Aorta (tissue), 5 donors: Measurements from ENCODE around the gene SNAP25. TPM values are rescaled to one million over a fixed set of nuclear protein-coding genes. Genes with fewer than 3 reads are reported as not detected.

Experiments
- ATAC-seq: fragments of 200-7000 bp; cut with Tn5 transposase; one replicate; pipeline ENCODE4 v1.9.1; 2022; ENCODE audit warnings: moderate library complexity; ENCODE audit not compliant: low FRiP score
- DNase-seq, 2 donors: peaks; one replicate each; pipeline ENCODE4 v3.0.0-alpha.2; 2020
- H3K27ac ChIP-seq, 2 donors: one replicate each; pipeline ENCODE4 v1.5.1; 2013; ENCODE audit warnings: low read length in 2 of 2, mild to moderate bottlenecking in 2 of 2, moderate library complexity in 2 of 2, control low read depth in 1 of 2, inconsistent platforms in 1 of 2, low read depth in 1 of 2
- H3K27me3 ChIP-seq, 2 donors: one replicate each; pipeline ENCODE4 v1.6.1; 2013; ENCODE audit warnings: control low read depth in 1 of 2, low read length in 1 of 2, mild to moderate bottlenecking in 1 of 2, moderate library complexity in 1 of 2; ENCODE audit not compliant: insufficient read depth in 2 of 2, control insufficient read depth in 1 of 2
- H3K36me3 ChIP-seq, 2 donors: one replicate each; pipeline ENCODE4 v1.6.1; 2013; ENCODE audit warnings: control low read depth in 1 of 2, low read length in 1 of 2, mild to moderate bottlenecking in 1 of 2; ENCODE audit not compliant: insufficient read depth in 2 of 2, control insufficient read depth in 1 of 2
- H3K4me1 ChIP-seq, 2 donors: one replicate each; pipeline ENCODE4 v1.6.1; 2013; ENCODE audit warnings: low read length in 2 of 2, control low read depth in 1 of 2, mild to moderate bottlenecking in 1 of 2, moderate library complexity in 1 of 2; ENCODE audit not compliant: insufficient read depth in 2 of 2, control insufficient read depth in 1 of 2
- H3K4me3 ChIP-seq, 2 donors: one replicate each; pipeline ENCODE4 v1.5.1; 2013; ENCODE audit warnings: low read length in 2 of 2, control low read depth in 1 of 2, mild to moderate bottlenecking in 1 of 2
- H3K9me3 ChIP-seq: one replicate; pipeline ENCODE4 v1.6.1; 2013; ENCODE audit warnings: mild to moderate bottlenecking, low read length; ENCODE audit not compliant: control insufficient read depth
- WGBS, 2 donors: extraction: QIAGEN DNeasy Blood & Tissue Kit; methylation state at CpG; one replicate each; pipeline ENCODE4 v1.1.7; 2013; 5-methylcytosine and 5-hydroxymethylcytosine counted together
- intact Hi-C, 2 donors: fragments of 100-400 bp; cut with DNase I; formaldehyde crosslinking; loops; one replicate each; pipeline versions ENCODE4 v1.14.2 to v1.15.0; 2022
- polyA plus RNA-seq, 2 donors: library from polyadenylated mRNA; stranded (reverse); fragments of 200-250 nt; gene quantifications; one replicate each; pipeline ENCODE4 v1.2.3, GENCODE V29; 2013
- total RNA-seq, 2 donors: library from RNA; stranded (reverse); fragmentation: NEBNext Ultra II Directional; extraction: Animal tissue kit (Norgen Biotek cat#: 25700); gene quantifications; one replicate each; pipeline ENCODE4 v1.2.1, GENCODE V29; 2021
- donor health status: healthy with polysubstance abuse.
- donor health status: Bipolar disorder and iron deficiency.
- donor health status: DM: no; HTN: no; CAD: no.
- donor health status: DM: no; HTN: no; CAD: no.
- donor health status: DM: yes; HTN: yes; CAD: no.

SNAP25 gene
- total and polyA plus RNA-seq, 4 donors: 2.1 to 15.5 (median 7.1) TPM

GRCh38 chr20:10322073-10323012 is 103.7 kb downstream of the SNAP25 start:
- 69% methylated on average over 6 of the region's 6 CpGs for WGBS, 2 donors
- H3K27me3 ChIP-seq: no peaks in the 10 kb centered on the region
- no peak for DNase-seq
- intact Hi-C loops: no loop called here
- no peak overlapping the region for H3K4me3 ChIP-seq
- no peaks in the 10 kb centered on the region for H3K9me3 ChIP-seq
- no peak overlapping the region for H3K27ac ChIP-seq
- ATAC-seq: peak; percentile 47
- H3K4me1 ChIP-seq: no peaks in the 10 kb centered on the region
- H3K36me3 ChIP-seq: no peaks in the 10 kb centered on the region

- H3K4me1 ChIP-seq: no peaks in the 10 kb centered on the region
- 84 to 92% methylated on average over 4 of the region's 4 CpGs for WGBS, 2 donors
- H3K36me3 ChIP-seq: no peaks in the 10 kb centered on the region
- H3K27me3 ChIP-seq: no peaks in the 10 kb centered on the region
- intact Hi-C loops: no loop called here
- ATAC-seq (no peak), DNase-seq (no peak)
- no peak overlapping the region for H3K4me3 ChIP-seq
- no peaks in the 10 kb centered on the region for H3K9me3 ChIP-seq
- H3K27ac ChIP-seq: no peak overlapping the region
Measured at GRCh38 chr20:10323729-10324128, 105.1 kb downstream of the SNAP25 start.

DNA sequence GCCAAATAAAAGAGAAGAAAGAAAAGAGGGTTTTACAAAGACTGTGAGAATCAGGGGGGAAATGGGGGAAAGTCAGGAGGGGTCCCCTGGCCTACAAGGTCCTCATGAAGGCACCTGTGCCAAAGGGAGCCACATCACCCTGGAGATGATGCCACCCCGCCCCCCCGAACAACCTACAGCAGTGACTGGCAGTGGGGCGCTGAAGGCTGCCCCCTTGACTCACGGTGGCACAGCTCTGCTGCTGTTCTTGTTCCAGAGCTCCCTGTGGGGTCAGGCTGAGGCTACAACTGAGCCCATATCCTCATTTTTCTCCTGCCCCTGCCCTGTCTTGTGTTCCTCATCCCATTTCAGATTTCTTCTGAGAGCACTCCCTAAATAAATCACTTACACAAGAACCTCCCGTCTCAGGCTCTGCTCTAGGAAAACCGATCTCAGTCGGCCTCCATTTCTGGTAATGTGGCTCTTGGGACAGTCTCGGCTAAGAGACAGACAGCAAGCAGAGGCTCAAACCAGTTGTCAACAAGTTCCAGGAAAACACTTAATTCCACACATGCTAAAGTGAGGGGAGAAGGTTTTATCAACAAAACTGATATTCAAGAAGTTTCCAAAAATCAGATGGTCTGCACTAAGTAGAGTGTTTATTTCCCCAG is 105.7 kb downstream of the SNAP25 start:
- ATAC-seq: no peak
- no peaks in the 10 kb centered on the region for H3K27me3 ChIP-seq
- no peaks in the 10 kb centered on the region for H3K4me1 ChIP-seq
- DNase-seq: peak in 1 of 2 donors; percentile 64
- H3K36me3 ChIP-seq: no peaks in the 10 kb centered on the region
- no peak overlapping the region for H3K4me3 ChIP-seq
- H3K9me3 ChIP-seq: no peaks in the 10 kb centered on the region
- 72 to 82% methylated on average over 8 of the region's 8 CpGs for WGBS, 2 donors
- intact Hi-C loops: no loop called here
- H3K27ac ChIP-seq: no peak overlapping the region

DNA sequence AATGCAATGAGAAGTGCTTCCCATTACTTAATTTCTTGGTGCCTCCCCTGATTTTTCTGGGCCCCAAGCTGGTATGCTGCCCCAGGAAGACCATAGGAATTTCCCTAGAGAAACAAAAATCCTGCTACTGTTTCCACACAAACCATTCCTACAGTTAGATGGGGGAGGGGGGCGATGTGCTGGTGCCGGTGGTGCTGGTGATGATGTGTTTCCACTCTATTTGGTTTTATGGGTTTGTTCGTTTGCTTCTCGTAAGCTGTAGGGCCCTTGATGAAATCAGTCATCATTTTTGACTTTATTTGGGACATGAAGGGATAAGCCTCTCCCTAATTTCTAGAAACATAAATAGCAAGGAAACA is 110.2 kb downstream of the SNAP25 start:
- intact Hi-C loops: no loop called here
- Histone ChIP-seq H3K4me3 (no peak overlapping the region), H3K9me3 (no peaks in the 10 kb centered on the region), H3K27ac (no peak overlapping the region), H3K36me3 (no peaks in the 10 kb centered on the region), H3K27me3 (no peaks in the 10 kb centered on the region), H3K4me1 (peaks cover 0 to 3% of the 10 kb centered on the region in 2 donors)
- no peak for DNase-seq
- WGBS, 2 donors: 94 to 95% methylated on average over 4 of the region's 4 CpGs
- no peak for ATAC-seq

- Histone ChIP-seq H3K27ac (no peak overlapping the region), H3K4me1 (peaks cover 0 to 3% of the 10 kb centered on the region in 2 donors), H3K9me3 (no peaks in the 10 kb centered on the region), H3K4me3 (no peak overlapping the region), H3K36me3 (no peaks in the 10 kb centered on the region), H3K27me3 (no peaks in the 10 kb centered on the region)
- ATAC-seq (no peak), DNase-seq (no peak)
- whole genome bisulfite sequencing, 2 donors: 84 to 88% methylated on average over 4 of the region's 4 CpGs
- intact Hi-C loops: no loop called here
Measured at GRCh38 chr20:10329387-10330005, 110.9 kb downstream of the SNAP25 start.

DNA sequence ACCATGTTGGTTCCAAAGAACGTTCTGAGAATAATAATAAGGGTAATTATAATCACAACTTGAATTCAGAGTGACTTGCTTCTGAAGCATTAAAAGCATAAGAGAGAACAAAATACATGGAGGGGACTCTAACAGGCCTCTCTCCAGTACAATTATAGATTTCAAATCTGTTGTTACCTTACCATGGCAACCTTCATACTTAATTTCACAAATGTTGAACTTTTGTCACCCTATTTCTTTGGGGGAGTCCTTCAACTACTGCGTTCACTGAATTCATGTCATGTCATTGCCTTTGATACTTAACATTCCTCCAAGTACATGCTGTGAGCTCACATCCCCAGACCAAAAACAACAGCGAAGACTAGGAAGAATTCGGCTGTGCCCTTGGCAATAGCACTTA is 111.4 kb downstream of the SNAP25 start:
- DNase-seq (no peak), ATAC-seq (no peak)
- Histone ChIP-seq H3K27me3 (no peaks in the 10 kb centered on the region), H3K4me3 (no peak overlapping the region), H3K27ac (no peak overlapping the region), H3K36me3 (no peaks in the 10 kb centered on the region), H3K9me3 (no peaks in the 10 kb centered on the region), H3K4me1 (peaks cover 0 to 3% of the 10 kb centered on the region in 2 donors)
- intact Hi-C loops: no loop called here
- 61 to 62% methylated on average over 4 of the region's 4 CpGs for WGBS, 2 donors

DNA sequence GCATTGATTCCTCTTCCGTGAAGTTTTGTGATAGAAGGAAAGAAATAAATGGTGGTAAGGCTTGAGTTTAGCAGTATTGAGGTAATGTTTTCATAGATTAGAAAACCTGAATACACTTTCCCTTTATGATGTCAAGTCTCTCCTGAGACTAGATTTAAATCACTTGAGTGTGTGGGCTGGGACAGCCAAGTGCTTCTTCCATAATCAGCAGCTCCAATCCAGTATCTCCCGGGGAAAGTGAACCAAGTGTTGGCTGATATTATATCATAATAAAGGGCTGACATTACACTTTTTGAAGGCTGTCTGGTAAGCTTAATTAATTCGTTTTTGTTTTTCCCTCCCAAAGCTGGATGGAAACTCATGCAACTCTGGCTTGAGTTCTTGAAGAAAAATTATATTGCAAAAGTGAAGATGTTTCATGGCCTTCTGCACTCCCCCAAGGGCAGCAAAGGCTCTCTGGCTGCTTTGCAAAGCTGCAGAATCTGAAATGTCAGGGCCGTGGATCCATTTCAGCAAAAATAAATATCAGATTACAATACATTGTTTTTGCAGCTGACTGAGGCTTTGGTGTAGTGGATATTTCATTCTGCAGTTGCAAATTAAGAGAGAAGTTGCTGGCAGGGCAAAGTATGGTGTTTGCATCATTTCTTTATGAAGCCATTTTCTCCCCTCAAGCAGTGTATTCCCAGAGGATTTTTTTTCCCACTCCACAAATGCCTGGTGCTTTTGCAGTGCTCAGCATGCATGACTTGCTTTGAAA is 114.2 kb downstream of the SNAP25 start:
- DNase-seq (no peak), ATAC-seq (peak; percentile 68)
- no peaks in the 10 kb centered on the region for H3K36me3 ChIP-seq
- H3K4me3 ChIP-seq: no peak overlapping the region
- H3K27ac ChIP-seq: no peak overlapping the region
- H3K27me3 ChIP-seq: no peaks in the 10 kb centered on the region
- intact Hi-C loops: no loop called here
- no peaks in the 10 kb centered on the region for H3K9me3 ChIP-seq
- H3K4me1 ChIP-seq: peaks cover 0 to 3% of the 10 kb centered on the region in 2 donors
- 24 to 38% methylated on average over 4 of the region's 4 CpGs for WGBS, 2 donors

GRCh38 chr20:10336959-10337729 is 118.5 kb downstream of the SNAP25 start:
- DNase-seq: no peak
- Histone ChIP-seq H3K4me1 (peaks cover 0 to 3% of the 10 kb centered on the region in 2 donors), H3K27ac (no peak overlapping the region), H3K27me3 (no peaks in the 10 kb centered on the region), H3K36me3 (no peaks in the 10 kb centered on the region), H3K9me3 (no peaks in the 10 kb centered on the region), H3K4me3 (no peak overlapping the region)
- 96 to 99% methylated on average over 2 of the region's 2 CpGs for WGBS, 2 donors
- no peak for ATAC-seq
- intact Hi-C loops: no loop called here
